ENCODE measurements around the gene PTPRS. TPM values are rescaled to one million over a fixed set of nuclear protein-coding genes. Genes with fewer than 3 reads are reported as not detected.

Gene PTPRS
- polyA plus RNA-seq, 1 experiment = 40.1 TPM

DNA sequence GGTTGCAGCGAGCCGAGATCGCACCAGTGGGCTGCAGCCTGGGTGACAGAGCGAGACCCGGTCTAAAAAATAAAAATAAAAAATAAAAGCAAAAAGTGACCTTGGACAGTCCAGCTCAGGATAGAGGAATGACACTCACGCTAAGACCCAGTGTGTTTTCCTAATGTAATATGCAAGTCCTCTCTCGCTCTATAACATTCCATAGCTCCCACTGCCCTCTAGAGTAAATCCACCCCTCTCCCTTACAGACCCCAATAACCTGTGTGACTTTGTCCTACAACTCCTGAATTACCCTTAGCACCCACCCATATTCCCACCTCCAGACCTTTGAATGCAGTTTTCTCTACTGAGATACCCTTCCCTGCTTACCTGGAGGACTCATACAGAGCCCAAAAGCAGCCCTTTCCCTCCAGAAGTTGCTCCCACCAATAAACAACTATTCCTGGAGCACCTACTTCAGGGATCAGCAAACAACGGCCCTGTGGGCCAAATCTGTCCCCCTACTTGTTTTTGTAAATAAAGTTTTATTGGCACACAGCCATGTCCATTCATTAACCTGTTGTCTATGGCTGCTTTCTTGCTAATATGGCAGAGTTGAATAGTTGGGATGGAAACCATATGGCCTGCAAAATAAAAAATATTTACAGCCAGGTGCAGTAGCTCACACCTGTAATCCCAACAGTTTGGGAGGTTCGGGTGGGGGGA, 39.8 kb upstream of the PTPRS start:
- H3K36me3 ChIP-seq (ENCODE audit: control insufficient read depth, insufficient read depth, low read length) = no peaks in the 10 kb centered on the region
- POLR2A ChIA-PET = no interaction called here
- DNase-seq (ENCODE audit: low read depth) = no peak
- CTCF ChIA-PET = interaction anchor here (1.0 kb wide), 1 partner anchor 9 kb away, joined by 4 read pairs; no protein-coding TSS in a partner anchor
- 0 out of 2 replicates have a peak, but pooled peaks cover 2% of the 10 kb centered on the region for H3K27me3 ChIP-seq (ENCODE audit: control insufficient read depth, insufficient read depth, low read length)
- no peak overlapping the region for H3K4me3 ChIP-seq (ENCODE audit: low read depth, low read length)
- TF ChIP-seq, protein P1, sequence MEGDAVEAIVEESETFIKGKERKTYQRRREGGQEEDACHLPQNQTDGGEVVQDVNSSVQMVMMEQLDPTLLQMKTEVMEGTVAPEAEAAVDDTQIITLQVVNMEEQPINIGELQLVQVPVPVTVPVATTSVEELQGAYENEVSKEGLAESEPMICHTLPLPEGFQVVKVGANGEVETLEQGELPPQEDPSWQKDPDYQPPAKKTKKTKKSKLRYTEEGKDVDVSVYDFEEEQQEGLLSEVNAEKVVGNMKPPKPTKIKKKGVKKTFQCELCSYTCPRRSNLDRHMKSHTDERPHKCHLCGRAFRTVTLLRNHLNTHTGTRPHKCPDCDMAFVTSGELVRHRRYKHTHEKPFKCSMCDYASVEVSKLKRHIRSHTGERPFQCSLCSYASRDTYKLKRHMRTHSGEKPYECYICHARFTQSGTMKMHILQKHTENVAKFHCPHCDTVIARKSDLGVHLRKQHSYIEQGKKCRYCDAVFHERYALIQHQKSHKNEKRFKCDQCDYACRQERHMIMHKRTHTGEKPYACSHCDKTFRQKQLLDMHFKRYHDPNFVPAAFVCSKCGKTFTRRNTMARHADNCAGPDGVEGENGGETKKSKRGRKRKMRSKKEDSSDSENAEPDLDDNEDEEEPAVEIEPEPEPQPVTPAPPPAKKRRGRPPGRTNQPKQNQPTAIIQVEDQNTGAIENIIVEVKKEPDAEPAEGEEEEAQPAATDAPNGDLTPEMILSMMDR (IDR thresholded peaks at IDR 0.05; ENCODE audit: insufficient read depth, low read depth, low read length) = no peak

DNA sequence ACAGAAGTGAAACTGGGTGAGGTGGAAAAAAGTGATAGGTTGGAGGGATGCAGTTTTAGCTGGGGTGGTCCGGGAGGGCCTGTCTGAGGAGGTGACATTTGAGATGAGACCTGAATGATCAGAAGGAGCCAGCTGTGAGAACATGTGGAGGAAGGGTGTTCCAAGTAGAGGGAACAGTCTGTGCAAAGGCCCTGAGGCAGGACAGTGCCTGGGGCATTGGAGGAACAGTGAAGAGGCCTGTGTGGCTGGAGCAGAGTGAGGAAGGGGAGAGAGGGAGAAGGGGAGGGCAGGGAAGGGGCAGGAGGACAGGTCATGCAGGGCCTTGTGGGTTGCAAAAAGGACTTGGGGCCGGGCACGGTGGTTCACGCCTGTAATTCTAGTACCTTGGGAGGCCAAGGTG, 36.3 kb upstream of the PTPRS start:
- CTCF ChIA-PET = interaction anchor here (0.7 kb wide), 1 partner anchor 30 kb away, joined by 3 read pairs; no protein-coding TSS in a partner anchor
- no peak overlapping the region for H3K4me3 ChIP-seq (ENCODE audit: low read depth, low read length)
- POLR2A ChIA-PET = no interaction called here
- TF ChIP-seq, protein P1 (IDR thresholded peaks at IDR 0.05; ENCODE audit: insufficient read depth, low read depth, low read length) = no peak
- H3K36me3 ChIP-seq (ENCODE audit: control insufficient read depth, insufficient read depth, low read length) = no peaks in the 10 kb centered on the region
- no peak for DNase-seq (ENCODE audit: low read depth)
- 0 out of 2 replicates have a peak, but pooled peaks cover 2% of the 10 kb centered on the region for H3K27me3 ChIP-seq (ENCODE audit: control insufficient read depth, insufficient read depth, low read length)

DNA sequence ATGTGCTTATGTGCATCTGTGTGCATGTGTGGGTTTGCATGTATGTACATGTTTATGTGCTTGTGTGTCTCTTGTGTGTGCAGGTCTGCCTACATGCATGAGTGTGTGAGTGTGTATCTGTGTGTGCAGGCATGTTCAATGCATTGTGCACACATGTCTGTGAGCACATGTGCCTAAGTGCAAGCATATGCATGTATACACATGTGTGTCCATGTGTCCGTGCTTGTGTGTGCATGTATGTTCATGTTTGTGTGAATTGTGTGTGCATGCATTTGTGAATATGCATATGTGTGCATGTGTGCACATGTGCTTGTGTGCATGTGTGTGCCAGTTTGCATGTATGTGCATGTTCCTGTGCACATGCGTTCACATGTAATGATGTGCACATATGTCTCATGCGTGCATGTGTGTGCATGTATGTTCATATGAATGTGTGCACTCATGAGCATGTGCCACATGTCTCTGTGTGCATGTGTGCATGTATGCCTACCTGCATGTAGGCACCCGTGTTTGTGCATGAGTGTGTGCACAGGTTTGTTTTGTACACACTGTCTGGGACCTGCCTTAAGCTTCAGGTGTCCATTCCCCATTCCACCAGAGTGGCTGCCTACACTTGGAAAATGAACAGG, 32.1 kb upstream of the PTPRS start:
- TF ChIP-seq, protein P1 (IDR thresholded peaks at IDR 0.05; ENCODE audit: insufficient read depth, low read depth, low read length) = no peak
- Histone ChIP-seq H3K4me3 (ENCODE audit: low read depth, low read length) (no peak overlapping the region), H3K36me3 (ENCODE audit: control insufficient read depth, insufficient read depth, low read length) (no peaks in the 10 kb centered on the region), H3K27me3 (ENCODE audit: control insufficient read depth, insufficient read depth, low read length) (0 out of 2 replicates have a peak, but pooled peaks cover 2% of the 10 kb centered on the region)
- POLR2A ChIA-PET = no interaction called here
- CTCF ChIA-PET = interaction anchor here (0.6 kb wide), 1 partner anchor 56 kb away, joined by 3 read pairs; no protein-coding TSS in a partner anchor
- DNase-seq (ENCODE audit: low read depth) = no peak

DNA sequence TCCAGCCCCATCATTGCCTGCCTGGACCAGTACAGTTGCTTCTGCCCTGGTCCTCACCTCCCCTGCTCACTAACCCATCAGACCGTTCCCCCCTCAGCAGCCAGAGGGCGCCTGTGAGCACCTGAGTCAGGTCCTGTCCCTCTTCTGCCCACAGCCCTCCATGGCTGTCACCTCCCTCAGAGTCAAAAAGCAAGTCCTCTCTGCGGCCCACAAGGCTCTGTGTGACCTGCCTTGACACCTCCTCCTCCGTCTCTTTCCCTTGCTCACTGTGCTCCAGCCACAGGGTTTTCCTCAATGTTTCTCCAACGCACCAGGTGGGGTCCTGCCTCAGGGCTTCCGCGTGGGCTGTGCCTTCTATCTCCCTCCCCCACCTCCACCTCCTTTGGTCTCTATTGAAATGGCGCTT, 29.4 kb upstream of the PTPRS start:
- POLR2A ChIA-PET = no interaction called here

DNA sequence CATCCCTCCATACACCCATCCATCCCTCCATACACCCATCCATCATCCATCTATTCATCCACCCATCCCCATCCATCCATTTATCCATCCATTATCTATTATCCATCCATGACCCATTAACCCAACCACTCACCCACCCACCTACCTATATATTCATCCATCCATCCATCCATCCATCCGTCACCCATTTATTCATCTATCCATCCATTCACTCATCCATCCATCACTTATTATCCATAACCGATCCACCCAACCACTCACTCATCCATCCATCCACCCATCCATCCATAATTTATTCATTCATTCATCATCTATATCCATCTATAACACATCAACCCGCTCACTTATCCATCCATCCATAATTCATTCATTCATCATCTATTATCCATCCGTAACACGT, 28.7 kb upstream of the PTPRS start:
- POLR2A ChIA-PET = no interaction called here
- Histone ChIP-seq H3K36me3 (ENCODE audit: control insufficient read depth, insufficient read depth, low read length) (no peaks in the 10 kb centered on the region), H3K4me3 (ENCODE audit: low read depth, low read length) (no peak overlapping the region), H3K27me3 (ENCODE audit: control insufficient read depth, insufficient read depth, low read length) (no peaks in the 10 kb centered on the region)
- DNase-seq (ENCODE audit: low read depth) = no peak
- TF ChIP-seq, protein P1 (IDR thresholded peaks at IDR 0.05; ENCODE audit: insufficient read depth, low read depth, low read length) = no peak
- CTCF ChIA-PET = interaction anchor here (0.7 to 1.1 kb wide), 4 partner anchors 9 to 210 kb away, joined by 3 to 4 read pairs (median 3); no protein-coding TSS in a partner anchor

More for the DNA sequence above, 29.4 kb upstream of the PTPRS start:
- DNase-seq (ENCODE audit: low read depth) = no peak
- H3K4me3 ChIP-seq (ENCODE audit: low read depth, low read length) = no peak overlapping the region
- TF ChIP-seq, protein P1 (IDR thresholded peaks at IDR 0.05; ENCODE audit: insufficient read depth, low read depth, low read length) = peak; percentile 68
- CTCF ChIA-PET = interaction anchor here (0.8 kb wide), 1 partner anchor 11 kb away, joined by 5 read pairs; no protein-coding TSS in a partner anchor
- no peaks in the 10 kb centered on the region for H3K36me3 ChIP-seq (ENCODE audit: control insufficient read depth, insufficient read depth, low read length)
- H3K27me3 ChIP-seq (ENCODE audit: control insufficient read depth, insufficient read depth, low read length) = no peaks in the 10 kb centered on the region

All from BJ (cell line).